H1 (cell line): ENCODE data around the gene TGM3. TPM values are rescaled to one million over a fixed set of nuclear protein-coding genes. Genes with fewer than 3 reads are reported as not detected.

Experiments
- CTCF ChIA-PET: fragments of 300-600 bp; sonication (Branson Sonifier 250); formaldehyde crosslinking; loops from one replicate; lab custom pipeline; 2021; ENCODE audit not compliant: partially characterized antibody; lab: Charles Lee
- POLR2A ChIA-PET: fragments of 300-600 bp; sonication (Branson Sonifier 250); formaldehyde crosslinking; loops from one replicate; lab custom pipeline; 2021; ENCODE audit warnings: inconsistent platforms; ENCODE audit not compliant: partially characterized antibody; lab: Charles Lee
- DNase-seq, 2 experiments: peaks; one replicate each; pipeline versions ENCODE4 v3.0.0 to v3.0.0-alpha.2; 2010 to 2022; ENCODE audit warnings: low spot score in 2 of 2, low read depth in 1 of 2, mixed read lengths in 1 of 2
- FAIRE-seq: peaks from 2 replicates; lab custom pipeline; 2011; peaks lifted over from hg19 to GRCh38; lab: Jason Lieb, UNC
- H2AFZ ChIP-seq: 2 replicates; pipeline ENCODE4 v1.8.1; 2012; ENCODE audit warnings: low read length, inconsistent platforms
- H2AK5ac ChIP-seq: 2 replicates; pipeline ENCODE4 v1.6.1; 2013; ENCODE audit warnings: low read depth, low read length
- H2BK120ac ChIP-seq: replicated peaks from 2 replicates; pipeline ENCODE3; 2013; ENCODE audit warnings: low read depth, low read length, inconsistent platforms
- H2BK12ac ChIP-seq: 2 replicates; pipeline ENCODE4 v1.6.1; 2013; ENCODE audit warnings: low read depth, low read length
- H2BK15ac ChIP-seq: 2 replicates; pipeline ENCODE4 v1.6.1; 2013; ENCODE audit warnings: low read length
- H2BK20ac ChIP-seq: 2 replicates; pipeline ENCODE4 v1.6.1; 2013; ENCODE audit warnings: low read length
- H2BK5ac ChIP-seq: 2 replicates; pipeline ENCODE4 v1.6.1; 2013; ENCODE audit warnings: low read depth, low read length
- H3K14ac ChIP-seq: 2 replicates; pipeline ENCODE4 v1.6.1; 2013; ENCODE audit warnings: inconsistent platforms; ENCODE audit not compliant: insufficient read length
- H3K18ac ChIP-seq: 2 replicates; pipeline ENCODE4 v1.6.1; 2013; ENCODE audit warnings: low read length; ENCODE audit errors: extremely low read depth
- H3K23ac ChIP-seq: 2 replicates; pipeline ENCODE4 v1.6.1; 2013; ENCODE audit warnings: inconsistent platforms; ENCODE audit not compliant: insufficient read length
- H3K23me2 ChIP-seq: 2 replicates; pipeline ENCODE4 v1.6.1; 2013; ENCODE audit warnings: low read depth, low read length
- H3K27ac ChIP-seq: 2 replicates; pipeline ENCODE4 v1.6.1; 2011; ENCODE audit warnings: low read depth, low read length, inconsistent platforms
- H3K27me3 ChIP-seq, 4 experiments: replicated peaks in 1 of 4; 1 replicate in 1 of 4; 2 replicates in 3 of 4; pipeline versions ENCODE4 v1.6.1 to v1.8.1; 2011 to 2013; ENCODE audit warnings: low read length in 3 of 4, mild to moderate bottlenecking in 3 of 4, inconsistent platforms in 2 of 4, mixed read lengths in 2 of 4, moderate library complexity in 1 of 4; ENCODE audit not compliant: control insufficient read depth in 3 of 4, insufficient read depth in 3 of 4; ENCODE audit errors: extremely low read depth in 1 of 4
- H3K36me3 ChIP-seq, 4 experiments: 2 replicates each; pipeline versions ENCODE4 v1.6.1 to v1.8.1; 2011 to 2013; ENCODE audit warnings: mild to moderate bottlenecking in 4 of 4, low read length in 3 of 4, moderate library complexity in 2 of 4, control low read depth in 1 of 4, inconsistent platforms in 1 of 4; ENCODE audit not compliant: insufficient read depth in 4 of 4, control insufficient read depth in 2 of 4
- H3K4ac ChIP-seq: replicated peaks from 2 replicates; pipeline ENCODE3; 2013; ENCODE audit warnings: low read length, low read depth, mixed read lengths, inconsistent platforms; ENCODE audit not compliant: insufficient read length
- H3K4me1 ChIP-seq, 4 experiments: replicated peaks in 1 of 4; 1 replicate in 1 of 4; 2 replicates in 3 of 4; pipeline versions ENCODE4 v1.6.1 to v1.8.1; 2011 to 2013; ENCODE audit warnings: low read length in 3 of 4, inconsistent platforms in 2 of 4, mixed read lengths in 1 of 4; ENCODE audit not compliant: insufficient read depth in 4 of 4, control insufficient read depth in 3 of 4
- H3K4me2 ChIP-seq, 2 experiments: 2 replicates each; pipeline versions ENCODE4 v1.6.1 to v1.8.1; 2011 to 2013; ENCODE audit warnings: low read depth in 2 of 2, low read length in 2 of 2, control low read depth in 1 of 2, inconsistent platforms in 1 of 2, mild to moderate bottlenecking in 1 of 2; ENCODE audit not compliant: insufficient read depth in 1 of 2
- H3K4me3 ChIP-seq, 4 experiments: fragments of 200-600, 300-600 bp in 1 of 4; sonication (generic), shearing (Covaris generic), sonication (Bioruptor Twin) in 1 of 4; 2 replicates each; pipeline versions ENCODE4 v1.5.1 to v1.8.1; 2011 to 2016; ENCODE audit warnings: low read length in 4 of 4, low read depth in 3 of 4, control low read depth in 2 of 4, inconsistent platforms in 2 of 4, mild to moderate bottlenecking in 2 of 4, mixed read lengths in 1 of 4, moderate library complexity in 1 of 4; ENCODE audit not compliant: insufficient read depth in 2 of 4; ENCODE audit errors: extremely low read depth in 1 of 4
- H3K56ac ChIP-seq: replicated peaks from 2 replicates; pipeline ENCODE3; 2013; ENCODE audit warnings: low read depth, mild to moderate bottlenecking, mixed read lengths, low read length, inconsistent platforms; ENCODE audit not compliant: insufficient read length
- H3K79me1 ChIP-seq: 2 replicates; pipeline ENCODE4 v1.6.1; 2013; ENCODE audit warnings: low read depth, low read length, control low read depth
- H3K79me2 ChIP-seq, 2 experiments: 2 replicates each; pipeline versions ENCODE4 v1.6.1 to v1.8.1; 2012 to 2013; ENCODE audit warnings: low read length in 2 of 2, mild to moderate bottlenecking in 2 of 2, inconsistent platforms in 1 of 2; ENCODE audit not compliant: insufficient read depth in 2 of 2, control insufficient read depth in 1 of 2
- H3K9ac ChIP-seq, 4 experiments: replicated peaks in 1 of 4; 1 replicate in 1 of 4; 2 replicates in 3 of 4; pipeline versions ENCODE4 v1.6.1 to v1.8.1; 2011 to 2013; ENCODE audit warnings: low read depth in 3 of 4, low read length in 3 of 4, control low read depth in 2 of 4, mild to moderate bottlenecking in 2 of 4, moderate library complexity in 2 of 4, inconsistent platforms in 1 of 4; ENCODE audit errors: extremely low read depth in 1 of 4
- H3K9me3 ChIP-seq, 2 experiments: 2 replicates each; pipeline versions ENCODE4 v1.6.1 to v1.8.1; 2012 to 2013; ENCODE audit warnings: mild to moderate bottlenecking in 2 of 2, moderate library complexity in 2 of 2, control low read depth in 1 of 2, inconsistent platforms in 1 of 2, low read depth in 1 of 2, low read length in 1 of 2, mixed read lengths in 1 of 2; ENCODE audit not compliant: insufficient read depth in 2 of 2
- H4K20me1 ChIP-seq, 2 experiments: replicated peaks in 1 of 2; 2 replicates each; pipeline versions ENCODE3 to v1.8.1; 2011 to 2013; ENCODE audit warnings: inconsistent platforms in 2 of 2, low read length in 2 of 2, mild to moderate bottlenecking in 1 of 2; ENCODE audit not compliant: insufficient read depth in 2 of 2, control insufficient read depth in 1 of 2
- H4K5ac ChIP-seq: 2 replicates; pipeline ENCODE4 v1.6.1; 2013; ENCODE audit warnings: low read length, low read depth, mixed read lengths, inconsistent platforms; ENCODE audit not compliant: insufficient read length
- H4K8ac ChIP-seq: 2 replicates; pipeline ENCODE4 v1.8.0; 2013; ENCODE audit warnings: mild to moderate bottlenecking, moderate library complexity, low read length, inconsistent platforms; ENCODE audit not compliant: insufficient read depth; ENCODE audit errors: extremely low read depth
- H4K91ac ChIP-seq: replicated peaks from 2 replicates; pipeline ENCODE3; 2013; ENCODE audit warnings: low read length, mixed read lengths, inconsistent platforms; ENCODE audit not compliant: insufficient read length
- EP300 ChIP-seq, 2 experiments: IDR thresholded peaks; 1 replicate in 1 of 2; 2 replicates in 1 of 2; pipeline ENCODE4 v1.6.1; 2011 to 2012; ENCODE audit warnings: low read depth in 2 of 2, low read length in 2 of 2, mild to moderate bottlenecking in 2 of 2, borderline replicate concordance in 1 of 2, inconsistent platforms in 1 of 2, moderate library complexity in 1 of 2
- GABPA ChIP-seq: IDR thresholded peaks from 2 replicates; pipeline ENCODE4 v1.6.1; 2011; ENCODE audit warnings: mild to moderate bottlenecking, low read length, moderate library complexity, borderline replicate concordance; ENCODE audit not compliant: insufficient read depth
- GTF2F1 ChIP-seq: IDR thresholded peaks from 2 replicates; pipeline ENCODE4 v1.6.1; 2012; ENCODE audit warnings: low read depth, low read length, improper control_type of control experiment, borderline replicate concordance
- HDAC2 ChIP-seq, 2 experiments: fragments of 300-600 bp in 1 of 2; sonication (generic) in 1 of 2; IDR thresholded peaks; 2 replicates each; pipeline ENCODE4 v1.6.1; 2011 to 2012; ENCODE audit warnings: low read depth in 2 of 2, low read length in 2 of 2, mild to moderate bottlenecking in 2 of 2, moderate library complexity in 2 of 2, borderline replicate concordance in 1 of 2, inconsistent platforms in 1 of 2
- HDAC6 ChIP-seq: IDR thresholded peaks from one replicate; pipeline ENCODE4 v1.7.1; 2012; ENCODE audit warnings: low read depth, mild to moderate bottlenecking, inconsistent platforms, low read length, moderate library complexity
- MAX ChIP-seq: IDR thresholded peaks from 2 replicates; pipeline ENCODE4 v1.6.1; 2012; ENCODE audit warnings: inconsistent platforms
- NANOG ChIP-seq: IDR thresholded peaks from 2 replicates; pipeline ENCODE4 v1.6.1; 2011; ENCODE audit warnings: low read length, low read depth, mild to moderate bottlenecking, inconsistent platforms; ENCODE audit not compliant: insufficient read depth, poor library complexity, severe bottlenecking
- POLR2AphosphoS5 ChIP-seq: IDR thresholded peaks from 2 replicates; pipeline ENCODE4 v1.6.1; 2011; ENCODE audit warnings: low read depth, low read length
- POU5F1 ChIP-seq: IDR thresholded peaks from 2 replicates; pipeline ENCODE4 v1.6.1; 2011; ENCODE audit warnings: low read depth, mild to moderate bottlenecking, low read length, moderate library complexity
- RFX5 ChIP-seq: IDR thresholded peaks from 2 replicates; pipeline ENCODE4 v1.6.1; 2011; ENCODE audit warnings: low read depth, low read length, improper control_type of control experiment, borderline replicate concordance
- SIN3A ChIP-seq, 2 experiments: IDR thresholded peaks in 1 of 2; conservative IDR thresholded peaks in 1 of 2; 2 replicates each; pipeline ENCODE4 v1.6.1; 2011 to 2012; ENCODE audit warnings: low read length in 2 of 2, improper control_type of control experiment in 1 of 2, low read depth in 1 of 2, mild to moderate bottlenecking in 1 of 2
- SIRT6 ChIP-seq: IDR thresholded peaks from one replicate; pipeline ENCODE4 v1.7.1; 2012; ENCODE audit warnings: low read length, inconsistent platforms
- SP1 ChIP-seq: IDR thresholded peaks from 2 replicates; pipeline ENCODE4 v1.6.1; 2011; ENCODE audit warnings: low read depth, low read length
- TCF12 ChIP-seq: IDR thresholded peaks from 2 replicates; pipeline ENCODE4 v1.6.1; 2011; ENCODE audit warnings: low read depth, mild to moderate bottlenecking, low read length
- WGBS, 2 experiments: shearing (Covaris generic) in 1 of 2; methylation state at CpG; one replicate each; pipeline versions ENCODE4 v1.1.6 to v1.1.7; 2013 to 2015; ENCODE audit warnings: low lambda C conversion rate in 2 of 2, mixed read lengths in 2 of 2, inconsistent platforms in 1 of 2, low coverage in 1 of 2, missing lambda C conversion rate in 1 of 2; ENCODE audit not compliant: insufficient replicate concordance in 2 of 2, insufficient coverage in 1 of 2, insufficient read length in 1 of 2; ENCODE audit errors: extremely low coverage in 1 of 2, missing lambda C conversion rate in 1 of 2; 5-methylcytosine and 5-hydroxymethylcytosine counted together
- polyA plus RNA-seq, 7 experiments: library from polyadenylated mRNA; depleted of rRNA in 3 of 7; stranded (reverse) in 5 of 7; unstranded in 2 of 7; fragments of >200 nt in 5 of 7; fragments of 200-250 nt in 2 of 7; gene quantifications; 1 replicate in 5 of 7; 2 replicates in 1 of 7; 4 replicates in 1 of 7; pipeline versions ENCODE4 v1.2.1 to v1.2.3, GENCODE V29; 2011 to 2013; ENCODE audit warnings: missing spikeins in 2 of 7, mixed read lengths in 2 of 7
- total RNA-seq: library from RNA; stranded (reverse); fragmentation: NEBNext Ultra II Directional; extraction: Animal tissue kit (Norgen Biotek cat#: 25700); gene quantifications from 2 replicates; pipeline ENCODE4 v1.2.1, GENCODE V29; 2021

Gene TGM3
- total and polyA plus RNA-seq, 2 of the 8 experiments (the other 6 are each of a cell fraction or from before 2014, with no cell fraction given): 0.12 TPM; not detected in 1

DNA sequence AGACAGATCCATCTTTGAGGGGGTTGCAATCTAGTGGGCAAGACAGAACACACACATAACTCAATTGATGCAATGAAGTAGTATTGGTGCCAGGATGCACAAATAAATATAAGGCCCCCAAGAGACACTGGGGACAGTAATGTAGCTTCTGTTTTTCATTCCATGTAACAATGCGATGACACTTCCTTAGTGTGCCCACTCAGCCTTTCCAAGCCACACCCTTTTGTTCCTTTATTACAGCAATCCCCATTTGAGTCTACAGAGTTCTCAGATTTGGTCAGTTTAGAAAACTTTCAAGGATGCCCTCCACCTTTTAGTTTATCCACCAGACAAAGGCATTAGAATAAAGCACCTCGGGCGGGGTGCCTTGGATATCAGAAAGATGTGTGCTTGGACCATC is 15.5 kb downstream of the TGM3 start:
- no peak overlapping the region for H3K14ac ChIP-seq
- no peak overlapping the region for H3K9ac ChIP-seq
- H2BK5ac ChIP-seq: no peak overlapping the region
- FAIRE-seq (no peak), DNase-seq (no peak)
- ChIA-PET POLR2A (no interaction called here), CTCF (no interaction called here)
- no peak overlapping the region for H3K18ac ChIP-seq
- no peaks in the 10 kb centered on the region for H3K9me3 ChIP-seq
- no peaks in the 10 kb centered on the region for H3K79me2 ChIP-seq
- no peaks in the 10 kb centered on the region for H3K36me3 ChIP-seq
- H3K79me1 ChIP-seq: no peaks in the 10 kb centered on the region
- H3K23me2 ChIP-seq: no peaks in the 10 kb centered on the region
- no peak overlapping the region for H2AFZ ChIP-seq
- no peak overlapping the region for H3K23ac ChIP-seq
- no peaks in the 10 kb centered on the region for H4K20me1 ChIP-seq
- no peaks in the 10 kb centered on the region for H3K27me3 ChIP-seq
- no peak overlapping the region for H3K56ac ChIP-seq
- H2BK12ac ChIP-seq: no peak overlapping the region
- no peak overlapping the region for H3K4me3 ChIP-seq
- no peak overlapping the region for H3K4me2 ChIP-seq
- no peak overlapping the region for H4K8ac ChIP-seq
- no peaks in the 10 kb centered on the region for H3K4me1 ChIP-seq
- H3K27ac ChIP-seq: no peak overlapping the region
- H3K4ac ChIP-seq: no peak overlapping the region
- no peak overlapping the region for H4K5ac ChIP-seq
- 93% methylated on average over 3 of the region's 3 CpGs; no CpG with 5 or more reads in 1 of the 2 experiments for WGBS, 2 experiments
- H2BK120ac ChIP-seq: no peak overlapping the region
- no peak overlapping the region for H4K91ac ChIP-seq
- H2BK15ac ChIP-seq: no peak overlapping the region
- no peak overlapping the region for H2AK5ac ChIP-seq
- no peak overlapping the region for H2BK20ac ChIP-seq
- no peak for TF ChIP-seq HDAC2 (IDR thresholded peaks at IDR 0.05; ENCODE audit: borderline replicate concordance in 1 of 2, low read depth in 2 of 2, low read length in 2 of 2)
- no peak for TF ChIP-seq SP1
- no peak for TF ChIP-seq TCF12
- TF ChIP-seq NANOG: no peak
- no peak for TF ChIP-seq POLR2AphosphoS5
- TF ChIP-seq EP300 (IDR thresholded peaks at IDR 0.05; ENCODE audit: borderline replicate concordance in 1 of 2, low read depth in 2 of 2, low read length in 2 of 2): no peak
- no peak for TF ChIP-seq HDAC6
- no peak for TF ChIP-seq SIRT6
- no peak for TF ChIP-seq SIN3A (conservative IDR thresholded peaks at IDR 0.05 in 1 of 2, IDR thresholded peaks at IDR 0.05 in 1 of 2; ENCODE audit: low read depth in 1 of 2, low read length in 2 of 2)
- TF ChIP-seq POU5F1: no peak
- TF ChIP-seq GABPA: no peak
- TF ChIP-seq RFX5: no peak
- TF ChIP-seq MAX: no peak
- no peak for TF ChIP-seq GTF2F1
